NCI-H510A (cell line): Measurements from ENCODE around the gene DLD.
"Not testable (repeated sequence)": the region's sequence is repeated elsewhere in the genome, so short reads cannot be mapped to it uniquely, and the experiment has no call there.

ENCODE experiments used
- DNase-seq: peaks from one replicate; lab custom pipeline; 2025; lab: John Stamatoyannopoulos, UW

Gene DLD

DNA sequence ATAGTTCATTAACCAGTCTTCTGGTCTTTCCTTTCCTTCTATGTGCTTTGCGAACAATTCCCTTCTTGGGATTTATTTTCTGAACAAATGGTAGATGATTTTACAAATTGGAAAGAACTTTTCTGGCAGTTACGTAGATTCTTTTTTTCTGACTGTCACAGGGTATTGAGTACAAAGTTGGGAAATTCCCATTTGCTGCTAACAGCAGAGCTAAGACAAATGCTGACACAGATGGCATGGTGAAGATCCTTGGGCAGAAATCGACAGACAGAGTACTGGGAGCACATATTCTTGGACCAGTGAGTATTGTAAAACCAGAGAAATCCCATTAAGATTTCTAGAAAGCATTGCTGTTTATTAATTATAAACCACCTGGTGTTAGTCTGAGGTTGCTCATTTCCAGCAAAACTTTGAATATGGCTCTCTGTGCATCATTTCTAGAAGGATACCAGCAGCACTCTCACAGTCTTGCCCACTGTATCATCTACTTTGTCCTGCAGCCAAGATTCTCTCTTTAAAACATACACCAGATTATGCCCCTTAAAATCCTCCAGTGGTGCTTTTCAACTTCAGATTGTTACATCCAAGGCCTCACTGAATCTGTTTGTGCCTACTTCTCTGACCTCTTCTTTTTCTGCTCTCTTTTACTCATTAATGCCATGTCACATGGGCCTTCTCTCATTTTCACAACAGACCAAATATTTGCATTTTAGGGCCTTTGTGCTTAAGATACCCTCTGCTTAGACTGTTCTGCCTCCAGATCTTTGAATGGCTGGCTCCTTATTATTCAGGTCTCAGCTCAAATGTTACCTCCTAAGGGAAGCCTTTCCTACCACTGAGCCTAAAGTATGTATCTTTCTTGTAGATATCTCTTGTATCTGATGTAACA, 27.0 kb downstream of the DLD start:
- DNase-seq, result no peak

DNA sequence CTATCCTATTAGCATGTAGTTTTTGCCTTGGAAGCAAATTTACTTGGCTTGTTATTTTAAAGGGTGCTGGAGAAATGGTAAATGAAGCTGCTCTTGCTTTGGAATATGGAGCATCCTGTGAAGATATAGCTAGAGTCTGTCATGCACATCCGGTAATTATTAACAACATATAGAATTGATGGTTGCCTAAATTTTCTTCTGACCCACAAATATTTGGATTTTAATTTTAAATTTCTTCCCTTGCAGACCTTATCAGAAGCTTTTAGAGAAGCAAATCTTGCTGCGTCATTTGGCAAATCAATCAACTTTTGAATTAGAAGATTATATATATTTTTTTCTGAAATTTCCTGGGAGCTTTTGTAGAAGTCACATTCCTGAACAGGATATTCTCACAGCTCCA, 28.0 kb downstream of the DLD start:
- DNase-seq, result no peak

- no peak for DNase-seq
These were observed 29.2 kb downstream of the DLD start for GRCh38 chr7:107920048-107920772.

DNA sequence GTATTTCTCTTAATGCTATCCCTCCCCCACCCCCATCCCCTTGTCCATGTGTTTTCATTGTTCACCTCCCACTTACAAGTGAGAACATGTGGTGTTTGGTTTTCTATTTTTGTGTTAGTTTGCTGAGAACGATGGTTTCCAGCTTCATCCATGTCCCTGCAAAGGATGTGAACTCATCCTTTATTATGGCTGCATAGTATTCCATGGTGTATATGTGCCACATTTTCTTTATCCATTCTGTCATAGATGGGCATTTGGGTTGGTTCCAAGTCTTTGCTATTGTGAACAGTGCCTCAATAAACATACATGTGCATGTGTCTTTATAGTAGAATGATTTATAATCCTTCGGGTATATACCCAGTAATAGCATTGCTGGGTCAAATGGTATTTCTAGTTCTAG, 30.8 kb downstream of the DLD start:
- not testable (repeated sequence) for DNase-seq

GRCh38 chr7:107922886-107923285, 31.9 kb downstream of the DLD start:
- DNase-seq, result no peak

GRCh38 chr7:107924841-107925504, 34.0 kb downstream of the DLD start:
- DNase-seq, result no peak

GRCh38 chr7:107926481-107926880, 35.5 kb downstream of the DLD start:
- no peak for DNase-seq

- DNase-seq, result no peak
These were observed 40.9 kb downstream of the DLD start for GRCh38 chr7:107931740-107932515.

DNA sequence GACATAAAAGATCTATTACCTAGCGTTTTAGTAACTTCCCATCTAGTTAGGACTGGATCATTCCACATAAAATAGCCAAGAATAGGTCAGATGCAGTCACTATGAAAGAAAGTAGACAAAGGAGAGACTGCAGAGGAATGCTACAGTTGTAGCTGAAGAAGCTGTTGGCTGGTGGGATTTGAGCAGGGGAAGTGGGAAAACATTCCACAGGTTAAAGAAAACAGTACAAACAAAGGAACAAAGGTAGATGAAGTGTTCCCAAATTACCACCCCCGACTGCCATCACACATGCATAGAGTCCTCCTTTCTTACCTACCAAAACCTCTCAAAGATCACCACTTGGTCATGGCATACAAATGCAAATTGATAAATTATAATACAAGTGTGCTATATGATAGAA, 41.8 kb downstream of the DLD start:
- DNase-seq, result no peak

DNA sequence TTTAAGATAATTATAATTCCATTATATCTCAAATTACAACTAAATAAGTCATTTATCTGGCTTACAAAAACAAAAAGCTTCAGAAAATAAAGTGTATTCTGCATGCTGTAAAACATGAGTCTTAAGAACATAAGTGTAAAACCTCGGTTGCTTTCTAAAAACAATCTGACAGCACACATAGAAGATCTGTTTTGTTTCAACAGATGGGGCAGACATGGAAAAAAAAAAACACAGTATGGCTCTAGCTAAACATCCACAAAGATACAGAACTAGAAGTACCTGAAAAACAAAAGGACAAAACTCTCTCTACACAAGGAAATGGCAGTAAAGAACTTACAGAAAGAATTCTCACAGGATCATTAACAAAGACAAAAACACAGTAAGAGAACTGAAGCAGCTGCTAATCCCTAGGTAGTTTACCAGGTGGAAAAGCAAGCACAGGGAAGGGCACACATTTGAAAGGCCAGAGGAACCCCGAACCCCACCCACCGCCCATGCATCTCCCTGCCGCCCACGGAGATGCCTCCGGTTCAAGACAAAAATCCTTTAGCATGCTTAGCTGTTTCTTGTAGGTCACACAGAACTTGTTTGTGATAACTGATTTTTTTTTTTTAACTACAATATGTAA, 42.5 kb downstream of the DLD start:
- DNase-seq, result no peak

GRCh38 chr7:107934991-107935770, 44.2 kb downstream of the DLD start:
- no peak for DNase-seq

DNA sequence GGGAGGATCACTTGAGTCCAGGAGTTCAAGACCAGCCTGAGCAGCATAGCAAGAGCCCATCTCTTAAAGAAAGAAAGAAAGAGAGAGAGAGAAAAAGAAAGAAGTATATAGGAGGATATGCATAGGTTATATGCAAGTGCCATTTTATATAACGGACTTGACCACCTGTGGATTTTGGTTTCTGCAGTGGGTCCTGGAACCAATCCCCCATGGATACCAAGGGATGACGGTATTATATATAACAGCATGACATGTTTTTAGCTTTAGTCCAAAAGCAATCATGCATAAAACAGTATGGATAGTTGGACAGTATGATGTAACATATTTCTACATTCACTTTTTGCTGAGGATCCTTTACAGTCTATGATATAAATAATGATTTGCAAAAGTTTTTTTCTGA, 45.3 kb downstream of the DLD start:
- DNase-seq, result no peak

DNA sequence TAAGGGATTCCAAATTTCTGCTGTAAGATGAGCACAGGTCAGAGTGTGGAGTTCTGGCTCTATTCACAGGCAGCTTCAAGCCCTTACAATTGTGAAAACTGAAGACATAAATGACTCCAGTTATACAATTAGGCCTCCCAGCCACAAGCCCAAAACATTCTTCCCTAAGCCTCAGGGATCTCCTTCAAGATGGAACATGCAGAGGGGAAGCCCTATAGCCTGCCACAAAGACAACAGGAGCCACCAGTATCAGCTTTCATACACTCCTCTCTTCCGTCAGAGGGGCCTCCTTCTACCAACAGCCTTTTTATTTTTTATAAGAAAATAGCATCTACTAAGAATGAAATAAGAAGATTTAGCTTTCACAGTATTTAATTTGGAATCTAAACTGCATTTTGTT, 46.5 kb downstream of the DLD start:
- no peak for DNase-seq

DNA sequence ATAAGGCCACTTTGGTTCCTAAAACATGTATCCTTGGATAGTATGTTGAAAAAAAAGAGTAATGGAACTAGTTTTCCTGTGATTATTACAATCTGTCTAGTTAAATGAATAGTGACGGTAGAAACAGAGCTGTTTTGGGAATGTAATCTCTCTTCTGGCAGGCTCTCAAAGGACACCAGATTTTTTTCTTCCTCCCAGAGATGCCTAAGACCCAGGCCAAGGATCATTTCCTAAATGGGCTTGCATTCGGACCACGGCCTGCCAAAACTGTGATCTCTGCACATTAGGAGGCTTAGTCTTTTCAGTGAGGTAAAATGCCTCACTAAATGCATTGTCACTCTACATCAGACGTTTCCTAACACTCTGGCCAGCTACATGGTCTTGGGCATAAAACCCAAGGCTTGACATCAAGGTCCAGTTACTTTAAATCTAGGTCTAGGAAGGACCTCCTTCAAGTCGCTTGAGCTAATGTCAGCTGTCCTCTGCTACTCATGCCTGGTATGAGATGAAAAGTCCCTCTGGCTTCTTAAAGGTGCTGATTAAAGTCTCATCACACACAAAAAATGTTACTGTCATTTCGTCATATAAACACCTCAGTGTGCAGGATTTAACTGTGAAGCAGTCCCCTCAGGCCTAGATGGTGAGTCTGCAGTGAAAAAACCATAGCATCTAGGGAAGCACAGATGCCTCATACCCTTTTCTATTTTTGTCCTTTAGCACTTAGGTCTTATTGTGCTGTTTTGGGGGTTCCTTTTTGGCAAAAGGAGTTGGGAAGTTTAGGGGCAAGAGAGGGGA, 47.7 kb downstream of the DLD start:
- no peak for DNase-seq

DNA sequence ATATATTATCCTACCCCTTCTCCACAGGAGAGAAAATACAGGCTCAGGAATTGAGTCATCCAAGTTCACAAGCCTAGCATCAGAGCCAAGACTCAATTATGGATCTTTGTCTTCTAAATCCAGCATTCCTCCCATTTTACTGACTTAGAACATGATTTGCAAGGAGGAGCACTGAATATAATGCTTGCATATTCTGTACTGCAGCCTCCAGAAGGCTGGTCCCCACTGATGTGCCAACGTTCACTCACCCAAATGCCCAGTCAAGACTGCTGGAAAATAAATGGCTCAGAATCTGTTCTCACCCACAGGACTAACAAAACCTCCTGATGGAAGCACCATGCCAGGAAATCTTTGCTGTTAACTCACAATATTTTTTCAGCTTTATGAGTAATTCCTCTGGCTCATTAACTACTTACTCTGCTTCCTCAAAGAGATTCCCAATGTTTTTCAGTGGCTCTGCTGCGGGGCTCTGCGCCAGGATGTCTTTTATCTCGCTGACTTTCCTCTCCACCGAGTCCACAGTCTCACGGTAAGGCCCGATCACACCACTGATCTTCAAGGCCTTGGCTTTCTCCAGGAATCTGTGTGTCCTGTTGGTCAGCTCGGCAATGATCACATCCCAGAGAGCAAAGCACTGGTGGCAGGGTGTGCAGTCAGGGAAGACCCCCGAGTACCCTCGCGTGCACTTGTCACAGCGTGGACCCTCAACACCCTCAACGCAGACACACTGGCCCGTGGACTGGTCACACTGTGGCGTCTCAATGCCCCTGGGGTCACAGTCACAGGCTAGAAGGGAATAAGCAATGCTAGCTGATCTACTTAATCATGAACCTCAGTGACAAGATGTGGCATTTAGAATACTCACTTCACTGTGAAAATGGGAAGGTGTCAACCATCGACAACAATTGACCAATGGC, 48.8 kb downstream of the DLD start:
- DNase-seq, result no peak

GRCh38 chr7:107940951-107941350, 50.0 kb downstream of the DLD start:
- DNase-seq, result no peak

DNA sequence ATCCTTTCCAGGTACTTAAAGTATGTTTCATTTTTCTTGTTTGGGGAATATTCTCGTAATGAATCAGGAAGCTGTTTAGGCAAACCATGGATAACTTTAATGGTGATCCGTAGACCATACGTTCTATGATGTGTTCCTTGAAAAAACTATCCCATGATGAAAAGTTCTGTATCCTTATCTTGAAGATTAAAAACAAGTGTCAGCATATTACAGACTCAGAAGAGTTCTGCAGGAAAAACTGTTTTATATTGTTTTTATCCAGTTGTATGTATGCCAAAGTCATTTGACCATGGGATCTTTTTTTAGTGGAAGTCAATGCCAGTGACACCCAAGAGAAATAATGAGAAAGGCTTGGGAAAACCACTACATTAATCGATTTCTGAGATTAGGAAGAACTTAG, 52.0 kb downstream of the DLD start:
- DNase-seq, result no peak

GRCh38 chr7:107944411-107945169, 53.6 kb downstream of the DLD start:
- DNase-seq, result no peak
